ENCODE measurements around the gene CAB39L.

CAB39L gene

GRCh38 chr13:49443704-49444523, at the start of gene CAB39L, which contains the start of gene SETDB2:
CAB39L (minus strand) TSS chr13:49444064; CDS start chr13:49382910, 61,154 bp downstream.
SETDB2 (plus strand) TSS chr13:49444274; CDS start chr13:49451894, 7,620 bp downstream.
- DNase-seq (ENCODE audit: low spot score) = peak; percentile 99

- DNase-seq (ENCODE audit: low spot score) = no peak
Observed at GRCh38 chr13:49488563-49488962, 44.7 kb upstream of the CAB39L start.

DNA sequence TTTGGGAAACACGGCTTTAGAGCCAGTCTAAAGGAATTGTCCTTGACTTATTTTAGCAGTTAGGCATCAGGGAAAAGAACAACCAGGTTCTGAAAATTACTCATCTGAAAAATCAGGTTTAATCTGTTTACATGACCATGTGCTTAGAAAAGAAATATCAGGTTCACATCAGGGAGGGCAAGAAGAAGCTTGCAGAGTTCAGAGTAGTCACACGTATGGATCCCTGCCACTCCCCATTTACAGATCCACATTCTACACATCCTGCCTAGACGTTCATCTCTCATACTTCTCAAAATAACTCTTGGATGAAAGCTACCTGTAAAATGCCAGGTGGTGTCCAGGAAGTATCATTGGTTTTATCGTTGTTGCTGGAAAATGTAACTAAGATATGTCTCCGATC, 37.9 kb upstream of the CAB39L start:
- no peak for DNase-seq (ENCODE audit: low spot score)

DNA sequence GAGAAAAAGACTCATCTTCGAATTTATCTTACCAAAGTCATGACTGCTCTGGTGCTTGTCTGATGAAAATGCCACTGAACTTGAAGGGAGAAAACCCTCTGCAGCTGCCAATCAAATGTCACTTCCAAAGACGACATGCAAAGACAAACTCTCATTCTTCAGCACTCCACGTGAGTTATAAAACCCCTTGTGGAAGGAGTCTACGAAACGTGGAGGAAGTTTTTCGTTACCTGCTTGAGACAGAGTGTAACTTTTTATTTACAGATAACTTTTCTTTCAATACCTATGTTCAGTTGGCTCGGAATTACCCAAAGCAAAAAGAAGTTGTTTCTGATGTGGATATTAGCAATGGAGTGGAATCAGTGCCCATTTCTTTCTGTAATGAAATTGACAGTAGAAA, 32.7 kb upstream of the CAB39L start:
- no peak for DNase-seq (ENCODE audit: low spot score)

GRCh38 chr13:49472186-49472585, 28.3 kb upstream of the CAB39L start:
- no peak for DNase-seq (ENCODE audit: low spot score)

DNA sequence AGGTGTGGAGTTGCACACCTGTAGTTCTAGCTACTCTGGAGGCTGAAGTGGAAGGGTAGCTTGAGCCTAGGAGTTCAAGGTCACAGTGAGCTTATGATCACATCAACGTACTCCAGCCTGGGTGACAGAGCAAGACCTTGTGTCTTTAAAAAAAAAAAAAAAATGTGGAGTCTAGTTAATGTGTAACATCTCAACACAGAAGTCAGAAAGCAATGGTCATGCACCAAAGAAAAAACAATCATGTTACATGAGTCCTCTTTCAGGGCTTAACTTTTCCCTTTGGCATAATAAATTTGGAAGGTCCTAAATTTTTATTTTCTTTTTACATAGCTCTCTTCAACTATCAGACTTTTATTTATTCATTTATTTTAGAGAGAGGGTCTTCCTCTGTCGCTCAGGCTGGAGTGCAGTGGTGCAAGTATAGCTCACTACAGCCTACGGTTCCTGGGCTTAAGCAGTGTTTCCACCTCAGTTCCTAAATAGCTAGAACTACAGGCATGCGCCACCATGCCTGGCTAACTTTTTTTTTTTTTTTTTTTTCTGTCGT, 22.5 kb upstream of the CAB39L start:
- no peak for DNase-seq (ENCODE audit: low spot score)

DNA sequence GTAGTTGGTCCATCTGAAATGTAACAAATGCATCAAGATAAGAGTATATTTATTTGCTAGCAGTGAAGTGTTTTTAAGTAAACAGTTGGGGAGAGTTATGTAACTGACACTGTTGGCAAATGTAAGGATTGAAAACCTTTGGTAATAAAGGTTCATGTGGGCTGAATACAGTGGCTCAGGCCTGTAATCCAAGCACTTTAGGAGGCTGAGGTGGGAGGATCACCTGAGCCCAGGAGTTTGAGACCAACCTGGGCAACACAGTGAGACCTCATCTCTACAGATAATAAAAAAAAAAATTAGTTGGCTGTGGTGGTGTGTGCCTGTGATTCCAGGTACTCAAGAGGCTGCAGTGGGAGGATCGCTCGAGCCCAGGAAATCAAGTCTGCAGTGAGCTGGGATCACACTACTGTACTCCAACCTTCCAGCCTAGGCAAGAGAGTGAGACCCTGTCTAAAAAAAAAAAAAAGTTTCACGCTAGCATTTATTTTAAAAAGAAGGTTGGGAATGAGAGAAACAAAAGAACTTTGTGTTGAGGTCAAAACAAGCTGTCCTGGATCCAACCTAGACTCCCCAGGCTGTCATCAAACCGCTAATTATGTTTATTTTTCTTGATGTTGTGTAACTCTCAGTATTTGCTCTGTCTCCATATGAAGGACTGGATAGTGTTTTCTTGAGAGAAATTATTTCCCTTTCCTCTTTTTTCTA, 20.9 kb upstream of the CAB39L start:
- DNase-seq (ENCODE audit: low spot score) = no peak

DNA sequence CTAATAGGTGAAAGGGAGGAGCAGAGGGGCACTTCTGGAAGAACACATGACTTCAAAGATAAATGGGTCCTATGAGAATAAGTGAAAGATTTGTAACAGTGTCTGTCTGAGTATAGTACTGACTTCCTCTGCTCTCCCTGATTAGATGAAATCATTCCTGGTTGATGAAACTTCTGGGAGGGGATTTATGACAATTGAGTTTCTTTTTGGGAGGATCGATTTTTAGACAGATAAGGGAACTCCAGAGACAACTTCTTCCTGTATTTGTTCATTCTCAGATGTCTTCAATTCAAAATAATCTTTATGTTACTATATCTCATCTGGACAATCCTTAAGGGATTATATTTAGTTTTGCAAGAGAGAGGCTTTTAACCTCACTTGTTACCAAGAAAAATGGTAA, 20.2 kb upstream of the CAB39L start:
- DNase-seq (ENCODE audit: low spot score) = no peak

DNA sequence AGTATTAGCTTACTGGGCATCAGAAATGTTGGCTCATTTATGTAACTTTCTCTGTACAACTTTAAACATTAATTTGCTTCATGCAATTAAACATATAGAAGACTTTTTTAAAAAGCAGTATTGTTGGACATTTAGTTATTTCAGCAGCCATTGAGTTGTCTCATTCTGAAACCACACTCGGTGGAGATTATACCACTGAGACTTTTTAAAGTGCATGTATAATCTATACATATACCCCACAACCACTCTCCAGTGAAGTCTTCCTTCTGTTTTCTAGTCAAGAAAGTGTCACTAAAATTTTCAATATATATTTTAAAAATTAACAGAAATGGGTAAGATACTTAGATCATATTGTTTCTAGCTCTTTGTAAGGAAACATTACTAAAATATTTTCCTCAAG, 15.7 kb upstream of the CAB39L start:
- no peak for DNase-seq (ENCODE audit: low spot score)

GRCh38 chr13:49457221-49457620, 13.4 kb upstream of the CAB39L start:
- DNase-seq (ENCODE audit: low spot score) = no peak

GRCh38 chr13:49456156-49456555, 12.3 kb upstream of the CAB39L start:
- DNase-seq (ENCODE audit: low spot score) = no peak

- no peak for DNase-seq (ENCODE audit: low spot score)
Observed at GRCh38 chr13:49455007-49455398, 11.1 kb upstream of the CAB39L start.

DNA sequence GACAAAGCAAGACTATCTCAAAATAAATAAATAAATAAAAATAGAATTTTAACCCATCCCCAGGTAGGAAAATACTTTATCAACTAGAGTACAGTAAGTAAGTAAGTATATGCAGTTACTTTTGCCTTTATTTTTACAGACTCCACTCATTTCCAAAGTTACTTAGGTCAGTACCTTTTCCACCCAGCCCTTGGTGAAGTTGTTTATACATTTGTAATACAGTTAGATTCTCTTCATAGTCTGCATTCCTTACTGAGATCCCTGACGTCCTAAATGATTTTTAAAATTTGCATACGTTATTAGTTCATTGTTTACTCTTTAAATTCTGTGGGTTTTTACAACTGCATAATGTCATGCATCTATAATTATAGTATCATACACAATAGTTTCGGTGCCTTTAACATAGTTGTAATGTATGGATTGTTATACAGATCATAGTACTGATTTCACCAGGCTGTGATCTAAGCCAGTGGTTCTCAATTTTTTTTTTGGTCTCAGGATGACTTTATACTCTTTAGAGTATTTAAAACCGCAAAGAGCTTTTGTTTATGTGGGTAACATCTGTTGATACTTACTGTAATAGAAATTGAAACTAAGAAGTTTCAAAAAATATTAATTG, 10.6 kb upstream of the CAB39L start:
- peak; percentile 16 for DNase-seq (ENCODE audit: low spot score)

DNA sequence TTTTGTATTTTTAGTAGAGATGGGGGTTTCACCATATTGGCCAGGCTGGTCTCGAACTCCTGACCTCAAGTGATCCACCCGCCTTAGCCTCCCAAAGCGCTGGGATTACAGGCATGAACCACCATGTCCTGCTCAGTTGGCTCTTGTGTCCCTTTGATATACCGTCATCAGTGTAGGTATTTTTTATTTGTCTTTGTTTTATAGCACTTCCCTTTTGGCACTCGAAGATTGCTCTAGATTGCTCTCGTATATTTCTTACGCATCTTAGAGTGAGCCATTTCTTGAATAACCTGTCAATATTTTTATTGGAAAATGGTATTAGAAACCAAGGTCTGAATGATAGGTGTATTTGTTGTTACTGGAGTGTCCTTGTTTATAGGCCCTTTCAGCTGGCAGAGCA, 9.6 kb upstream of the CAB39L start:
- DNase-seq (ENCODE audit: low spot score) = no peak

GRCh38 chr13:49452725-49453457, 9.0 kb upstream of the CAB39L start:
- DNase-seq (ENCODE audit: low spot score) = no peak

DNA sequence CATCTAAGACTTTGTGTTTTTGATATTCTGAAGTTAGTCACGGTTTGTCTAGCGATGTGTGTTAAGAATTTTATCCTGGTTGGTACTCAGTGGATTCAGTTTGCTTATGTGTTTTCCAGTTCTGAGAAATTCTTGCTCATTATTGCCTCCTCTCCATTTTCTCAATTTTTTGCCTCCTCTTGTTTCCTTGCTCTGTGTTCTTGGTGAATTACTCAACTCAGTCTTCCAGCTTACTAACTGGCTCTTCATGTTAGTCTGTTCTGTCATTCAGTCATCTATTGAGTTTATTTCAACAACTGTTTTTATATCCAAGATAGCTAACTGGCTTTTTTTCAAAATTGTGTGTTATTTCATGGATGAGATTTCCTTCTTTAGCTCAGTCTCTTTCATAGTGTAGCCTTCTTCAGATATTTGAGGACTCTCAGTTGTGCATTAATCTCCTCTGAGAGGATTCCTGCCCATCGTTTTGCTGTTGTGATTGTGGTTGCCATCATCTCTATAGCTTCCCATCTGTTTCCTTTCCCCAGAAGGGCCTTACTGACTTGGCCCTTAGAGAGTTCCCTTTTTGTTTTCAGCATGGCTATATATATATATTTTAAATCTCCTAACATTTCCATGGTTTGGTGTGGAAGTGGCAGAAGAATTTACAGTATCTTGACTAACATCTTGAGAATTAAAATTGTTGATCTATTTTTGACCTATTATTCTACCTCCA, 6.4 kb upstream of the CAB39L start:
- peak; percentile 14 for DNase-seq (ENCODE audit: low spot score)

GRCh38 chr13:49448753-49449152, 4.9 kb upstream of the CAB39L start:
- no peak for DNase-seq (ENCODE audit: low spot score)

- DNase-seq (ENCODE audit: low spot score) = no peak
Observed at GRCh38 chr13:49446473-49446872, 2.6 kb upstream of the CAB39L start.

DNA sequence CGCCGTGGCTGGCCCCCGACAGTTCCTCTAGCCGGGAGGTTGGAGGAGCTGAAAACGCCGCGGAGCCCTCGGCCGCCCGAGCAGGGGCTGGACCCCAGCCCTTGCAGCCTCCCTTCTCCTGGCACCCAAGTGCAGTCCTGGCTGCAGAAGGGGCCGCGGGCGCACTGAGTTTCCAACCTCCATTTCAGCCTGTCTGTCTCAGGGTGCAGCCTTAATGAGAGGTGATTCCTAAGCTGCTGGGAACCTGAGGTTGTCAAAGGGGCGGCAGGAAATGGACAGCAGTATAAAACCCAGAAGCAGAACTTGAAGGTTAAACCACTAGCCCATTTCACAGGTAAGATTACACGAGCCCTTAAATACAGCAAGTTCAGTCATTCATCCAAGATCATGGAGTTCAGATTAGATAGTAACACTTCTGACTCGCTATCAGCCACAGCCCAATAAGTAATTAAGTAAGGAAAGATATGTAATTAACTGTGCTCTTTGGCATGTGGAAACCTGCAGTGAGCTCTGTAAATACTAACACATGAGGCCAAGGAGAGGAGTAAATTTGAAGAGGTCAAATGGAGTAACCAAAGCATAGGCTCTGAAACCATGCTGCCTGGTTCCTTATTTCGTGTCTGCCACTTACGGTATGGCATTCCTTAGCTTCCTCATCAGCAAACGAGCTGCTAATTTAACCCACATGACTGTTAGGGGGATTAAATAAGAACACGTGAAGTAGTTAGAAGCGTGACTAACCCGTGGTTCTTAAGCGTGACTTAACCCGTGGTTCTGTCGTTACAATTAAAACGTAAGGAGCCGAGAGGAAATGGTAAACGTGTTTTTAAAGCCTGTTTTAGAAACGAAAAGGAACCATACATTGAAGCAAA, 896 bp upstream of the CAB39L start:
- DNase-seq (ENCODE audit: low spot score) = peak; percentile 67

GRCh38 chr13:49443357-49443703, 534 bp downstream of the CAB39L start:
- no peak for DNase-seq (ENCODE audit: low spot score)
